Uterus (tissue), 4 donors: ENCODE results near the gene CDH15. TPM values are rescaled to one million over a fixed set of nuclear protein-coding genes. Genes with fewer than 3 reads are reported as not detected.

ENCODE experiments used
- DNase-seq, 2 donors: peaks; one replicate each; pipeline ENCODE4 v3.0.0-alpha.2; 2019 to 2020
- H3K27ac ChIP-seq, 2 donors: fragments of 200-600 bp; sonication (generic); 1 replicate in 1 of 2; 2 replicates in 1 of 2; pipeline ENCODE4 v1.5.1; 2016 to 2018
- H3K27me3 ChIP-seq, 2 donors: fragments of 200-600 bp; sonication (generic); one replicate each; pipeline ENCODE4 v1.5.1; 2018 to 2019; ENCODE audit warnings: control low read depth in 1 of 2
- H3K36me3 ChIP-seq, 2 donors: fragments of 200-600 bp; sonication (generic); one replicate each; pipeline ENCODE4 v1.5.1; 2019; ENCODE audit warnings: control low read depth in 1 of 2
- H3K4me1 ChIP-seq, 2 donors: fragments of 200-600 bp; sonication (generic); one replicate each; pipeline ENCODE4 v1.5.1; 2018 to 2019; ENCODE audit warnings: control low read depth in 1 of 2
- H3K4me3 ChIP-seq, 2 donors: fragments of 200-600 bp; sonication (generic); 1 replicate in 1 of 2; 2 replicates in 1 of 2; pipeline ENCODE4 v1.5.1; 2018 to 2019; ENCODE audit warnings: mild to moderate bottlenecking in 1 of 2
- H3K9me3 ChIP-seq, 2 donors: fragments of 200-600 bp; sonication (generic); one replicate each; pipeline ENCODE4 v1.5.1; 2019; ENCODE audit warnings: control low read depth in 1 of 2
- POLR2A ChIP-seq, 2 donors: fragments of 450-650 bp; IDR thresholded peaks; one replicate each; pipeline ENCODE4 v1.6.1; 2016; ENCODE audit warnings: antibody characterized with exemption in 2 of 2, mild to moderate bottlenecking in 1 of 2, moderate library complexity in 1 of 2
- intact Hi-C: fragments of 100-400 bp; cut with DNase I; formaldehyde crosslinking; loops from one replicate; pipeline ENCODE4 v1.15.1; 2023; ENCODE audit warnings: low total_unique reads
- total RNA-seq, 4 donors: library from RNA; depleted of rRNA in 3 of 4; stranded (reverse); fragments of >200 nt in 3 of 4; gene quantifications; one replicate each; pipeline versions ENCODE4 v1.1.0 to v1.2.4, GENCODE V29; 2014 to 2023
- TF ChIP-seq, protein P1 (sequence below), 4 experiments: fragments of 200-600 bp in 2 of 4; fragments of 450-650 bp in 2 of 4; sonication (generic) in 2 of 4; IDR thresholded peaks; one replicate each; pipeline ENCODE4 v1.5.1; 2016 to 2019; ENCODE audit warnings: antibody characterized with exemption in 4 of 4, mild to moderate bottlenecking in 2 of 4, moderate library complexity in 1 of 4
- donor health status: DM: yes; HTN: yes; CAD: no.

CDH15 gene
- total RNA-seq, 4 donors from 2014 or later: 0.21 TPM; not detected in 3

DNA sequence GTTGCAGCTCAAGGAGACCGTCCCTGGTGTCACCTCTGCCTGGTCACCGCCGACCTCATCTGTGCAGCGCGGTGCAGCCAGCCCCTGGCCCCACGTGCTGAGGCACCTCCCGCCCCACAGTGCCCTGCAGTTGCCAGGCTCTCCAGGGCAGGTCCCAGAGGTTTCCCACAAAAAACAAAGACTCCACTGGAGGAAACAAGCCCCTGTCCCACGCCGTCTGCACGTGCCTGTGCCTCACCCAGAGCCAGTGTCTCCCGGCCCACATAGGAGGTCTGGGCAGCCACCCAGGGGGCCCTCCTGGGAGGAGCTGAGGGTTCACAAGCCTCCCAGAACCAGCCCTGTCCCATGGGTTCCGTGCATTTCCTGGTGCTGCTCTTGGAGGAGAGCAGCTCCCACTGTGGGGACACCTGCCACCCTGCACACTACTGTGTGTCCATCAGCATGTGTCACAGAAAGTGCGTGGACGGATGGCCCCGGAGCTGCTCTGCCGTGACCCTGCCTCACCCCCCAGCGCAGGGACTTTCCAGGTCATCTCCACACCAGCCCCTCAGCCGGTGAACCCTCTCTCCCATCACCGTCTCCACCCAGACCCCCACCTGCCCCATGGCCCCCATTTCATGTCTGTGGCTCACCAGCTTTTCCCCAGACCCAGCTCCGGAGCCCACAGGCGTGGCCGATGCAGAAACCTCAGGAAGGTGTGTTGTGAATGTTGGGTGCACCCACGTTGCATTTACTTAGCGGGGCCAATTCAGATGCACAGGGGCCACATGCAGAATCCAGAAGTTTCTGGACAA is 17.0 kb upstream of the CDH15 start:
- H3K9me3 ChIP-seq: no peaks in the 10 kb centered on the region
- intact Hi-C loops: no loop called here
- no peak for DNase-seq
- H3K36me3 ChIP-seq: no peaks in the 10 kb centered on the region
- H3K27ac ChIP-seq: no peak overlapping the region
- no peaks in the 10 kb centered on the region for H3K27me3 ChIP-seq
- no peak overlapping the region for H3K4me3 ChIP-seq
- H3K4me1 ChIP-seq: peaks cover 0 to 4% of the 10 kb centered on the region in 2 donors
- TF ChIP-seq, protein P1, sequence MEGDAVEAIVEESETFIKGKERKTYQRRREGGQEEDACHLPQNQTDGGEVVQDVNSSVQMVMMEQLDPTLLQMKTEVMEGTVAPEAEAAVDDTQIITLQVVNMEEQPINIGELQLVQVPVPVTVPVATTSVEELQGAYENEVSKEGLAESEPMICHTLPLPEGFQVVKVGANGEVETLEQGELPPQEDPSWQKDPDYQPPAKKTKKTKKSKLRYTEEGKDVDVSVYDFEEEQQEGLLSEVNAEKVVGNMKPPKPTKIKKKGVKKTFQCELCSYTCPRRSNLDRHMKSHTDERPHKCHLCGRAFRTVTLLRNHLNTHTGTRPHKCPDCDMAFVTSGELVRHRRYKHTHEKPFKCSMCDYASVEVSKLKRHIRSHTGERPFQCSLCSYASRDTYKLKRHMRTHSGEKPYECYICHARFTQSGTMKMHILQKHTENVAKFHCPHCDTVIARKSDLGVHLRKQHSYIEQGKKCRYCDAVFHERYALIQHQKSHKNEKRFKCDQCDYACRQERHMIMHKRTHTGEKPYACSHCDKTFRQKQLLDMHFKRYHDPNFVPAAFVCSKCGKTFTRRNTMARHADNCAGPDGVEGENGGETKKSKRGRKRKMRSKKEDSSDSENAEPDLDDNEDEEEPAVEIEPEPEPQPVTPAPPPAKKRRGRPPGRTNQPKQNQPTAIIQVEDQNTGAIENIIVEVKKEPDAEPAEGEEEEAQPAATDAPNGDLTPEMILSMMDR (IDR thresholded peaks at IDR 0.05): no peak

DNA sequence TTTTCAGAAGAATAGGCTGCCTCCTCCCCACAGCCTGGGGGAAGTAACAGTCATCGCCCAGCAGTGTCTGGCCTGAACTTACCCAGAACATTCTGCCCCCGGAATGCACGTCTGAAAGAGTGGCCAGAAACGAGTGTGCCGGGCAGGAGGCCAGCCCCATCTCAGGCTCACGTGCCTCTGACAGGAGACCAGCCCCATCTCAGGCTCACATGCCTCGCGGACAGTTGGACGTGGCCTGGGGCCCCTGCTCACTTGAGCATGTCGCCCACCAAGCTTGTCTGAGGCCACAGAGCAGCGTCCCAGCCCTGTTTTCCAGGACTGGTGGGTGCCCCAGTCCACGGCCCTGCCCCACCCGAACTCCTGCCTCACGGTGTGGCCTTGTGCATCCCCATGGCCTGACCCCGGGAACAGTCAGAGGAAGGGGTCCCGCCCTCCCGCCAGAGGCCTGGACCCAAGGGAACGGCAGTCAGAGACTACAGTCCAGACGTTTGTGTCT is 16.3 kb upstream of the CDH15 start:
- H3K9me3 ChIP-seq: no peaks in the 10 kb centered on the region
- intact Hi-C loops: no loop called here
- no peak for TF ChIP-seq POLR2A (IDR thresholded peaks at IDR 0.05)
- TF ChIP-seq, protein P1 (IDR thresholded peaks at IDR 0.05): no peak
- H3K27ac ChIP-seq: peak overlapping the region; percentile 6 to 31
- no peak overlapping the region for H3K4me3 ChIP-seq
- H3K4me1 ChIP-seq: peaks cover 0 to 4% of the 10 kb centered on the region in 2 donors
- peak; percentile 64 to 73 for DNase-seq
- H3K27me3 ChIP-seq: no peaks in the 10 kb centered on the region
- H3K36me3 ChIP-seq: no peaks in the 10 kb centered on the region

DNA sequence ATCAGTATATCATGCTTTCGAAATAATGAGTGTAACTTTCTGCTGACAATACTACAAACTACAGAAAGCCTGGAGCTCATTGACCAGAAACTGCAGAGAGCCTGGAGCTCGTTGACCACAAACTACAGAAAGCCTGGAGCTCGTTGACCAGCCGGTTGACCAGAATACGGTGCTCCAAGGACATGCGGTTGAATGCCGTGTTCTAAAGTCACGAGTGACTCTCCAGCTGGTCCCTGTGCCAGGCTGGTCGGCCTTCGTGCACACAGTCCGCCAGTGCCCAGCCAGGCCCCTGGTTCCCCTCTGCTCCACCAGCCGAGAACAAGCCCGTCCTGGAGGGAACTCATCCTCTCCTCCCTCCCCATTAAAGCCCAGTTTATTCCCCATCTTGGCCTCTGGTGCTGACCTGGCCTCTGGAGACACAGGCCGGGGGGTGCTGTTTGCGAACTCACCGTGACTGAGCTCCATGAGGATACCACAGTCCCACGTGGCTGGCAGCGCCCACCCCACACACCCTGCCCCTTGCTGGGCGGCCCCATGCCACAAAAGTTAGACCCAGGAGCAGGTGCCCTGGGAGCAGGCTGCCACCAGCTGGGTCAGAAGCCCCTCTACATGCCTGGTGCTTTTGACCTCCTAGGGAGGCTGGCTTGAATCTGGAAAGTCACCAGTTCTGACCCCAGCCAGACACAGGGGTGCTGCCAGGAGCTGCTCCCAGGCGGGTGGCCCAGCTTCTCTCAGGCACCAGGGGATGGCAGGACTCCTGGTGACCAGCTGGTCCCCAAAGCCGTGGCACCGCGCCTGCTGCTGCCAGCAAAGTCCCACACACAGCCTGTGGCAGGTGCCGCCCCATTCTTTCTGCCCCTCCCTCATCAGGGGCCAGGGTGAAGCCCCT is 15.5 kb upstream of the CDH15 start:
- H3K9me3 ChIP-seq: no peaks in the 10 kb centered on the region
- H3K27me3 ChIP-seq: no peaks in the 10 kb centered on the region
- peaks cover 0 to 4% of the 10 kb centered on the region in 2 donors for H3K4me1 ChIP-seq
- H3K4me3 ChIP-seq: no peak overlapping the region
- intact Hi-C loops: no loop called here
- no peak for DNase-seq
- H3K36me3 ChIP-seq: no peaks in the 10 kb centered on the region
- TF ChIP-seq, protein P1 (IDR thresholded peaks at IDR 0.05): no peak
- TF ChIP-seq POLR2A (IDR thresholded peaks at IDR 0.05): no peak
- H3K27ac ChIP-seq: no peak overlapping the region

DNA sequence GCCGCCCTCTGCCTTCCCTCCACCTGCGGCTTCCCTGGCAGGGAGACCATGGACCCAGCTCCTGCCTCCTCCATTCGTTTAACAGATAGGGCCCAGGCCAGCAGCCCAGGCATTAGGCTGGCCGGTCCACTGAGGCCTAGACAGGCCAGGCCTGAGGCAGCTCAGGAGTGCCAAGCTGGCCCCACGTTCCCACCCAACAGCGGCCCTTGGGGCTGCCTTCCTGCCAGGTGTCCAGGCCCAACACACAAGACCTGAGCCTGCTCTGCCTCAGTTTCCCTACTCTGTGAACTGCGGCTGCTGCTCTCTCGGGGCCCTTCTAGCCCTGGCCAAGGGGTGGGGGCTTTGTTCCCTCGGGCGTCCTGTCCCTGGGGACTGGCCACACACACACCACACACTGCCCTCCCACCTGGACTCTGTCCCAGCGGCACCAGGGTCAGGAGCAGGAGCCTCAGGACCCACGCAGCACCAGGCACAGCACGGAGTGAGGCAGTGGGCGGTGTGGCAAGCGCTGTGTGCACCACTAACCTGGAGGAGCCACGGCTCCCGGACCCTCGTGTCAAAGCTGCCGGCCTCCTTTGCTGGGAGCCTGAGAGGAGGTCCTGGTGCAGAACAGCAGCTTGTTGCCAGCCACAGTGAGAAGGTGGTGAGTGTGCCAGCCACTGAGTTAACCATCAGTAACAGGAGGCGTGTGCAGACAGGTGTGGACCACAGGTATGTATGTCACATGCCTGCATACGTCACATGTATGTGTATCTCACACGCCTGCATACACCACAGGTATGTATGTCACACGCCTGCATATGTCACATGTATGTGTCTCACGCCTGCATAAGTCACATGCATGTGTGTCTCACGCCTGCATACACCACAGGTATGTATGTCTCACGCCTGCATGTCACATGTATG is 14.6 kb upstream of the CDH15 start:
- no peak overlapping the region for H3K4me3 ChIP-seq
- H3K36me3 ChIP-seq: no peaks in the 10 kb centered on the region
- no peaks in the 10 kb centered on the region for H3K9me3 ChIP-seq
- intact Hi-C loops: no loop called here
- no peaks in the 10 kb centered on the region for H3K27me3 ChIP-seq
- DNase-seq: no peak
- no peak for TF ChIP-seq POLR2A (IDR thresholded peaks at IDR 0.05)
- TF ChIP-seq, protein P1 (IDR thresholded peaks at IDR 0.05): no peak
- no peak overlapping the region for H3K27ac ChIP-seq
- peaks cover 0 to 4% of the 10 kb centered on the region in 2 donors for H3K4me1 ChIP-seq
